Measurements from ENCODE around the gene ARHGAP15. TPM values are rescaled to one million over a fixed set of nuclear protein-coding genes. Genes with fewer than 3 reads are reported as not detected.

The ARHGAP15 gene
- total RNA-seq, 2 experiments from 2014 or later: 72.1 to 98.4 TPM

- no peak overlapping the region for H3K4me2 ChIP-seq (ENCODE audit: low read length)
- TF ChIP-seq EZH2phosphoT487 (IDR thresholded peaks at IDR 0.05; ENCODE audit: borderline replicate concordance, low read depth, low read length) (no peak), CTCF (conservative IDR thresholded peaks at IDR 0.05; ENCODE audit: low read length) (no peak)
- no peaks in the 10 kb centered on the region for H4K20me1 ChIP-seq (ENCODE audit: insufficient read depth, low read length)
- ChIA-PET POLR2A (interaction anchor here (0.6 to 1.0 kb wide), 2 partner anchors 145 to 1333 kb away, joined by 3 read pairs; no protein-coding TSS in a partner anchor), CTCF (ENCODE audit: unreplicated experiment) (no interaction called here)
- no peaks in the 10 kb centered on the region for H3K9me3 ChIP-seq (ENCODE audit: low read length)
- H3K79me2 ChIP-seq (ENCODE audit: insufficient read depth, low read depth, low read length): no peaks in the 10 kb centered on the region; the same call in 1 of the 2 replicates
- peaks cover 22% of the 10 kb centered on the region for H3K36me3 ChIP-seq (ENCODE audit: insufficient read depth, low read length)
- H3K4me1 ChIP-seq (ENCODE audit: insufficient read depth, low read length, poor library complexity, severe bottlenecking): peaks cover 16% of the 10 kb centered on the region
- no peaks in the 10 kb centered on the region for H3K9me2 ChIP-seq (ENCODE audit: insufficient read depth, low read length)
- H3K4me3 ChIP-seq (ENCODE audit: low read depth, low read length, poor library complexity, severe bottlenecking): no peak overlapping the region
- no peak overlapping the region for H3K27ac ChIP-seq (ENCODE audit: low read depth, low read length, poor library complexity, severe bottlenecking)
- DNase-seq (ENCODE audit: low spot score): no peak
- no TSS peak for BruUV-seq (replicated peaks)
- no peak overlapping the region for H2AFZ ChIP-seq (ENCODE audit: low read length)
- intact Hi-C loops (cut with micrococcal nuclease; ENCODE audit: unreplicated experiment): loop anchor here (5.0 kb wide), 2 partner anchors 33 to 93 kb away; no protein-coding TSS in a partner anchor
Measured at GRCh38 chr2:143255086-143255485, 125.9 kb downstream of the ARHGAP15 start.

- no peak for DNase-seq (ENCODE audit: low spot score)
- H3K9me2 ChIP-seq (ENCODE audit: insufficient read depth, low read length): no peaks in the 10 kb centered on the region
- CTCF ChIA-PET (ENCODE audit: unreplicated experiment): no interaction called here
- H3K79me2 ChIP-seq (ENCODE audit: insufficient read depth, low read depth, low read length): no peaks in the 10 kb centered on the region; the same call in 1 of the 2 replicates
- peaks cover 16% of the 10 kb centered on the region for H3K4me1 ChIP-seq (ENCODE audit: insufficient read depth, low read length, poor library complexity, severe bottlenecking)
- H3K4me3 ChIP-seq (ENCODE audit: low read depth, low read length, poor library complexity, severe bottlenecking): no peak overlapping the region
- H3K9me3 ChIP-seq (ENCODE audit: low read length): no peaks in the 10 kb centered on the region
- POLR2A ChIA-PET: interaction anchor here (0.5 to 1.1 kb wide), 2 partner anchors 67 to 135 kb away, joined by 3 to 4 read pairs; no protein-coding TSS in a partner anchor
- no peaks in the 10 kb centered on the region for H4K20me1 ChIP-seq (ENCODE audit: insufficient read depth, low read length)
- H3K27ac ChIP-seq (ENCODE audit: low read depth, low read length, poor library complexity, severe bottlenecking): no peak overlapping the region
- TF ChIP-seq EZH2phosphoT487 (IDR thresholded peaks at IDR 0.05; ENCODE audit: borderline replicate concordance, low read depth, low read length): no peak
- no peak for TF ChIP-seq CTCF (conservative IDR thresholded peaks at IDR 0.05; ENCODE audit: low read length)
- BruUV-seq (replicated peaks): no TSS peak
- H3K4me2 ChIP-seq (ENCODE audit: low read length): no peak overlapping the region
- H3K36me3 ChIP-seq (ENCODE audit: insufficient read depth, low read length): peaks cover 15% of the 10 kb centered on the region
- intact Hi-C loops (cut with micrococcal nuclease; ENCODE audit: unreplicated experiment): loop anchor here (5.0 kb wide), 2 partner anchors 34 to 94 kb away; no protein-coding TSS in a partner anchor
- no peak overlapping the region for H2AFZ ChIP-seq (ENCODE audit: low read length)
Measured at GRCh38 chr2:143255899-143256298, 126.7 kb downstream of the ARHGAP15 start.

All from OCI-LY7 (cell line).